ENCODE measurements around the gene ADGRA3.

ADGRA3 gene

GRCh38 chr4:22508376-22508775, 7.5 kb downstream of the ADGRA3 start:
- peak; percentile 10 for DNase-seq (ENCODE audit: low spot score)

- no peak for DNase-seq (ENCODE audit: low spot score)
Measured at GRCh38 chr4:22504922-22505321, 10.9 kb downstream of the ADGRA3 start.

- DNase-seq (ENCODE audit: low spot score), result no peak
Measured at GRCh38 chr4:22504447-22504846, 11.4 kb downstream of the ADGRA3 start.

- DNase-seq (ENCODE audit: low spot score), result no peak
Measured at GRCh38 chr4:22502895-22503814, 12.7 kb downstream of the ADGRA3 start.

DNA sequence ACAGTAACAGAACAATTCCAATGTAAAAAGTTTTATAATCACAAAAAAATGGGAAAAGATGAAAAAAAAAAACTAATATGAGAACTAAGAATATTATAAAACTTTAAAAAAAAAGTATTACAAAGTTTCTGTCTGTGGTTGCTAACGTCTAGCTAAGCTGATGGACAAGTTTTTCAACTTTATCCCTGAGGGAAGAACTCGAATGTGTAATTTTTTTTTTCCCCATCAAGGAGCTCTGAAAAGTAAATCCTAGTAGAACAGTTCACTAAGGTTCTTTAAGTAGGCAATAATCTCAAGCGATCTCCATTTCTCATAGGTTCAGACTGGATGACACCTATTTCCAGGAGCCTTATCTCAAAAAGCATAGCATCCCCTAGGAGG, 14.2 kb downstream of the ADGRA3 start:
- DNase-seq (ENCODE audit: low spot score), result no peak

DNA sequence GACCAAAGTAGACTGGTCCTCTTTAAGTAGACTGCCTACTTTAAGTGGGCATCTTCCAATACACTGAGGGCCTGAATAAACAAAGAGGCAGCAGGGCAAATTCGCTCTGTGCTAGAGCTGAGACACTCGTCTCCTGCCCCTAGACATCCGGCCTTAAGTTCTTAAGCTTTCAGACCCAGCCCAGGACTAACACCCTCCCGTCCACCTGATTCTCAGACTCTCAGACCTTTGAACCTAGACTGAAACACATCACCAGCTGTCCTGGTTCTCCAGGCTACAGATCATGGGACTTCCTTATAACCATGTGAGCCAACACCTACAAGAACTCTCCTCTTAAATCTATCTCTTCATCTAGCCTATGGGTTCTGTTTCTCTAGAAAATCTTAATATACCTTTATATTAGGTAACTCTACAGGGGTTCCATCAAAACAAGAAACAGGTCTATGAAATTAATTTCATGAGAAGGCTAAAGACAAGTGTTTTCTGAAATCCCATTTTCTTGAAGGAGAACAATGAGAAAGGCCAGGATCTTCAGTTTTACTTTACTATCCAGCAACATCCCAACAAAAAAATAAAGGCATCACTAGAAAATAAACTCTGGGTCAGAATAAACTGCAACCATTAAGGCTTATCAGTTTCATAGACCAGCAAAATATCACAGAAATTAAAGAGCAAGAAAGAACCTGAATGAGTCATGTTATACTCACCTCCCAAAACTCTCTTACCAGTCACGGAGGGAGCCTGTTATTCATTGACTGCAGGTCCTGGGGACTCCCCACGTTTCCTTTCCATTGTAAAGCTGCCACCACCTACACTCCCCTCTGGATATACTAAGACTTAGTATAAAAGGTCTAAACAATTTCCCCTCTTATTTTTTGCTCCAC, 14.8 kb downstream of the ADGRA3 start:
- no peak for DNase-seq (ENCODE audit: low spot score)

DNA sequence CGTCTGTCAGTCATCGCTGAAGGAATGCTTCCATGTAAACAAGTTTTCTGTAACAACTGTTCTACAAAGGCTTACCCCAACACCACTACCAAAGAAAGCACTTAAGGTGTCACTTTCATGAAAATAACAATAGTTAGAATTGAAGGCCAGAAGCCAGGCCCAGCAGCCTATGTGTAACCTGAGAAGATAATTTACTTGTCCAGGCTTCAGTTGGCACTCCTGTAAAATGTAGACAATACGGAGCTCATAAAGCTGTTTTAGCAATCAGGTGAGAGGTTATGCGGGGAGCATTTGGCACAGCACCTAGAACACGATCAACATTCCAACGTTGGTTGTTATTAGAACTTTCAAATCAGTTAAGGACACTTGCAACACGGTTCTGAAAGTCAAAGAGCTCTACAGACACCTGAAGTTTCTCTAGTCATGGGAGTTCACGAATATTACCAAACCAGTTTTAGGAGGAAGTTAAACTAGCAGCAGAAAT, 15.7 kb downstream of the ADGRA3 start:
- DNase-seq (ENCODE audit: low spot score), result no peak

DNA sequence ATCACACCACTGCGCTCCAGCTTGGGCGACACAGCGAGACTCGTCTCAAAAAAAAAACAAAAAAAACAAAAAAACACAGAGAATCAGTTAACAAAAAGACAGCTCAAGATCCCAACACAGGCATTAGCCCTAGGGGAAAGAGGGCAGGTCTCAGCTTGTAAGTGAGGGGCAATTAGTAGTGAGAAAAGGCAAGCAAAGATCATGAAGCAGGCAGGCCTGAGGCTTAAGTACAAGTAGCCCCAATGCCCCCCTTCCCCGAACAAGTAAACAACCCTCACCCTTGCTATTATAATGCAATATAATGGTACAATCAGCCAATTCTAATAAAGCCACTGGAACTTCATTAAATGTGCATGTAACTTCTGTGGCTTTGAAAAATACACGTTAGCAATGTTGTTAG, 17.0 kb downstream of the ADGRA3 start:
- no peak for DNase-seq (ENCODE audit: low spot score)

GRCh38 chr4:22496165-22496813, 19.6 kb downstream of the ADGRA3 start:
- no peak for DNase-seq (ENCODE audit: low spot score)

DNA sequence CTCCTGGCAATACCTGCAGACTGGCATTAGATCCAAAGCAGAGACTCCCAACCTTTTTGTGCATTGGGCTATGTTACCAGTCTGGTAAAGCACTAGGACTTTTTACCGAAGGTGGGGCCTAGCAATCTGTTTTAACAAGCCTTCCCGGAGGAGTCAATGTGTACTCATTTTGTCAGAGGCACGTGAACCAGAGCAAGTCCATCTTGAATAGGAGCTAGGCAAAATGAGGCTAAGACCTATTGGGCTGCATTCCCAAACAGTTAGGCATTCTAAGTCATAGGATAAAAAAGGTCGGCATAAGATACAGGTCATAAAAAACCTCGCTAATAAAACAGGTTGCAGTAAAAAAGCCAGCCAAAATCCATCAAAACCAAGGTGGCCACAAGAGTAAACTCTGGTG, 22.3 kb downstream of the ADGRA3 start:
- no peak for DNase-seq (ENCODE audit: low spot score)

- no peak for DNase-seq (ENCODE audit: low spot score)
Measured at GRCh38 chr4:22492987-22493386, 22.9 kb downstream of the ADGRA3 start.

DNA sequence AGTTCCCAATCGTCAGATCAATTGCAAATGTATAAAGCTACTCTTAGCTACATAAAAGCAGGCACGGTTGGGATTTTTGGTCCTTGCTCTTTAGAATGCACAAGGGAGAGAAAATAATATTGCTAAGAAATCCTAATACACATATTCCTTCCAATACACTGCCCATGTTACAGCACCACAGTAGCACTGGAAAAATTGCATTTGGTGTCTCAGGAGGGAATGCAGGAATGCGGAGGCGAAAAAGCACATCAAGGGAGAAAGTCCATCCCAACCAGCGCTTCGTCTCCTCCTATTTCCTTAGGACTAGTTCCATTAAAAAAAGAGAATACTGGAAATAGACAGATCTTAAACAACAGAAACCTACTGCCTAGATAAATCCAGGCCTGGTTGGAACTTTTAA, 23.9 kb downstream of the ADGRA3 start:
- no peak for DNase-seq (ENCODE audit: low spot score)

- DNase-seq (ENCODE audit: low spot score), result no peak
Measured at GRCh38 chr4:22490718-22491315, 25.0 kb downstream of the ADGRA3 start.

- DNase-seq (ENCODE audit: low spot score), result no peak
Measured at GRCh38 chr4:22488106-22488505, 27.8 kb downstream of the ADGRA3 start.

DNA sequence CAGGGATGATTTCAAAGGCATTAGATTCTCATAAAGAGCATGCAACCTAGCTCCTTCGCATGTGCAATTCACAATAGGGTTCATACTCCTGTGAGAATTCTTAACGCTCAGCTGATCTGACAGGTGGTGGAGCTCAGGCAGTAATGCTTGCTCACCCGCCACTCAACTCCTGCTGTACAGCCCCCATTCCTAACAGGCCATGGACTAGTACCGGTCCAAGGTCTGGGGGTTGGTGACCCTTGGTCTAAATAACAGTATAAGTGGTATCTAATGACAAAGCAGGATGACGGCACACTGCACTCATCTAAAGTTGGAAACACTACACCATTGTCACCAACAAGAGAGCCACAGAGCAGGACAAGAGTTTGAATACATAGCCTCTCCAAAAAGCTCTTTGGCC, 28.5 kb downstream of the ADGRA3 start:
- no peak for DNase-seq (ENCODE audit: low spot score)

- DNase-seq (ENCODE audit: low spot score), result no peak
Measured at GRCh38 chr4:22486276-22486675, 29.6 kb downstream of the ADGRA3 start.

DNA sequence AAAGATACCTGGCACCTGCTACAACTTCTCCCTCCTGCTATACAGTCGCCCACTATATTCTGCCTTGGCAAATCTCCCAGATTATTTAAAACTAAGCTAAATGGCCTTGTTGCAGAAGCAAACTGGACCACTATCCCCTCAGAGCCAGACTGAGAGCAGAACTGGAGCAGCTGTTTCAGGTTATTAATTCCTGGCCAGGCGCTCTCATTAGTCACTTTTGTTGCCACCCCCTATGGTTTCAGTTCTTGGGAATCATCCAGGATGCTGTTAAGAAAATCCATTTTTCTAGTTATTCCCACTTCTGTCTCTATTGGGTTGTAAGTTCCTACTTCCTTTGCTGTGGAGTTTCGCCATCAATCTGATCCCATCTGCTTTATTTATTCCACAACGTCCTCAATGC, 30.1 kb downstream of the ADGRA3 start:
- DNase-seq (ENCODE audit: low spot score), result no peak

DNA sequence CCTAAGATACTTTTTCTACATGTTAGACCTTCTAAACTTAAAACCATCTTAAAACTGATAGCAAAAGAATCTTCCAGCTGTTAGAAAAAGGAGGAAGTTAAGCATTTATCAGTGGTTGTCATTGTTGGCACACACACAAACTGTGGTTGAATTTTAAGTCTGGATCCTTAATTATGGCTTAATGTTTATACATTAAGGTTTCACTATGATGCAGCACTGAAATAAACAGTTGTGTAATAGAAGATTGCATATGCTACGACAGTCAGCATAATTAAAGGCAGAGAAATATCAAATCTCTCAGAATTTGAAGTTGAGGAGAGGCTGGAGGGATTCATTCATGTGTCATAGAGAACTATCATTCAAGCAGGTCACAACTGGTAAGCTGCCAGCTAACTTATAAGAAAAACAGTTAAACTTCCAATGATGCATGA, 32.3 kb downstream of the ADGRA3 start:
- DNase-seq (ENCODE audit: low spot score), result no peak

DNA sequence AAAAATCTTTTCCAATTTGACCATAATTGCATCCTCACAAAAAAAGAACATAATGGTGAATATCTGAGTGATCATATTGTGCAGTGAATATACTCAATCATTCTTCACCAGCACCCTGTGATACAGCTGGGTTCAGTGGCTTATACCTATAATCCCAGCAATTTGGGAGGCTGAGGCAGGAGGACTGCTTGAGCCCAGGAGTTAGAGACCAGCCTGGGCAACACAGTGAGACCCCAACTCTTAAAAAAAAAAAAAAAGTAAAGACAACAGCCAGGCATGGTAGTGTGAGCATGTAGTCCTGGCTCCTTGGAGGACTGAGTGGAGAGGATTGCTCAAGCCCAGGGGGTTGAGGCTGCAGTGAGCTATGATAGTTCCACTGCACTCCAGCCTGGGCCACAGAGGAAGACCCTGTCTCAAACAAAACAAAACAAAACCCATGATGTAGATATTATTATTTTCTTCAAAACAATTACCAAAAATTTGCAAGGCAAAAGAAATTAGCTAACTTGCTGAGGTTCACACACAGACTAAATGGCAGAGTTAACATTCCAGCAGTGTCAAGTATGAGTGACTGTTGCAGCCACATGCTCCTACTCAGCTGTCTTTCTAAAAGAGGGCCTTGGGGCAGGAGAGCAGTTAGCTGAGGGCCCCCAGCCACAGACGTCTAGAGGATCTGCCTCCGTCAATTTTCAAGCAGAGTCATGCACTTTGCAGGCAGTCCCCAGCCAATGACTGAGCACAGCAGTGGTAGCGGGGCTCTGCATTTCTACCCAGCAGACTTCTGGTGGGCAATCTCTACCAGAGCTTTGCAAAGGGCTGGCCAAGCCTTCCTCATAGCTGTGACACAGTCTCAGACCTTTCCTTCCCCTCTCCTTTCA, 33.4 kb downstream of the ADGRA3 start:
- DNase-seq (ENCODE audit: low spot score), result no peak

DNA sequence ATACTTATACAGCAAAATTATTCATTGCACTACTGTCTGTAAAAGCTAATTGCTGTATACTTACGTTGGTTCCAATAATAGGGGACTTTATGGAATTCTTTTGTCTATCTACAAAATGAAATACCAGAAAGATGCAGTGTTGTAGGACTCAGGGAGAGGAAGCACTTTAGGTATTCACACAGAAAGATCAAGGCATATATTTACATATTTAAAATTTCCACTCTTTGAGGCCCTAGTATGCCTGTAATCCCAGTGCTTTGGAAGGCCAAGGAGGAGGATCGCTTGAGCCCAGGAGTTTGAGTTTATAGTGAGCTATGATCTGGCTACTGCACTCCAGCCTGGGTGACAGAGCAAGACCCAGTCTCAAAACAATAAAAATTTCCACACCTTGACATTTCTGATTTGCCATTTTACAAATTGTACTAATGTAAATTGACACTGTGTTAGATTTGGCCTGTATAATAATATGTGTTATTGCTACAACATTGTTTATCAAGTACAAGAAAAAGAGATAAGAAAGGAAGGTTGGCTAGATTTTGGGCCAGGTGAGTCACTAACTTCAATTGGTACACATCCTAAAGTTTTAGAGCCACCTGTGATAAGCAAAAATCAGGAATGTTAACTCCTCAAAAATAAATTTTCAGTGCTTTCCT, 35.1 kb downstream of the ADGRA3 start:
- DNase-seq (ENCODE audit: low spot score), result no peak

Measured in SK-N-DZ (cell line).